HepG2 (cell line): ENCODE data around the gene LRRC39. TPM values are rescaled to one million over a fixed set of nuclear protein-coding genes. Genes with fewer than 3 reads are reported as not detected.

Experiments
- ERF ChIP-seq: IDR thresholded peaks from 2 replicates; pipeline ENCODE4 v1.6.1; 2018; ENCODE audit warnings: missing biosample characterization, missing genetic modification reagents
- FOXO1 ChIP-seq: sonication (generic); formaldehyde crosslinking; IDR thresholded peaks from 2 replicates; pipeline ENCODE4 v1.4.0; 2020; ENCODE audit warnings: missing genetic modification reagents
- GPBP1L1 ChIP-seq: sonication (generic); formaldehyde crosslinking; IDR thresholded peaks from 2 replicates; pipeline ENCODE4 v1.5.0; 2020; ENCODE audit warnings: mild to moderate bottlenecking, missing genetic modification reagents
- HMGA1 ChIP-seq: sonication (generic); formaldehyde crosslinking; conservative IDR thresholded peaks from 2 replicates; pipeline ENCODE4 v1.4.0; 2020; ENCODE audit warnings: missing genetic modification reagents
- KAT2B ChIP-seq: fragments of 150-350 bp; IDR thresholded peaks from 2 replicates; pipeline ENCODE4 v1.6.1; 2014; ENCODE audit warnings: low read depth, low read length, borderline replicate concordance
- POLR2G ChIP-seq: fragments of 200-400 bp; formaldehyde crosslinking; IDR thresholded peaks from 2 replicates; pipeline ENCODE4 v1.6.1; 2018; ENCODE audit warnings: mild to moderate bottlenecking, low read depth, low read length, moderate library complexity
- SMAD9 ChIP-seq: sonication (generic); formaldehyde crosslinking; IDR thresholded peaks from 2 replicates; pipeline ENCODE4 v1.5.1; 2020; ENCODE audit warnings: mild to moderate bottlenecking, missing genetic modification reagents
- ZNF891 ChIP-seq: sonication (generic); formaldehyde crosslinking; IDR thresholded peaks from 2 replicates; pipeline ENCODE4 v1.5.0; 2020; ENCODE audit warnings: mild to moderate bottlenecking, missing genetic modification reagents
- polyA plus RNA-seq, 8 experiments: library from polyadenylated mRNA; depleted of rRNA in 3 of 8; stranded (reverse) in 7 of 8; unstranded in 1 of 8; fragments of >200 nt; fragmentation: Illumina TruSeq in 4 of 8; extraction: Trizol in 4 of 8; gene quantifications; 2 replicates each; pipeline versions ENCODE4 v1.2.1 to v1.2.3, GENCODE V29; 2011 to 2016; ENCODE audit warnings: low read depth in 4 of 8, missing spikeins in 1 of 8, mixed read lengths in 1 of 8; ENCODE audit not compliant: insufficient read depth in 1 of 8
- small RNA-seq, 3 experiments: library from RNA; depleted of rRNA; stranded (forward); fragments of <200 nt; gene quantifications; one replicate each; pipeline ENCODE3, GENCODE V24; 2012; ENCODE audit warnings: low read depth in 2 of 3, low replicate concordance in 1 of 3; ENCODE audit not compliant: insufficient read length in 3 of 3, insufficient read depth in 2 of 3
- total RNA-seq, 5 experiments: library from RNA; depleted of rRNA; stranded (reverse); fragments of >200 nt; fragmentation: Illumina TruSeq; extraction: Trizol; gene quantifications; 2 replicates each; pipeline ENCODE4 v1.2.3, GENCODE V29; 2016; ENCODE audit warnings: low read depth in 1 of 5
- TF ChIP-seq, protein P1 (sequence below): sonication (generic); formaldehyde crosslinking; IDR thresholded peaks from 2 replicates; pipeline ENCODE4 v1.9.0; 2022; ENCODE audit warnings: low read depth, missing genetic modification reagents
- TF ChIP-seq, protein P2 (sequence below): sonication (generic); formaldehyde crosslinking; IDR thresholded peaks from 2 replicates; pipeline ENCODE4 v1.4.0; 2020; ENCODE audit warnings: missing genetic modification reagents

Gene LRRC39
- total and polyA plus RNA-seq, 2 of the 13 experiments (the other 11 are each of a cell fraction or from before 2014, with no cell fraction given): 0.07 to 0.32 TPM

DNA sequence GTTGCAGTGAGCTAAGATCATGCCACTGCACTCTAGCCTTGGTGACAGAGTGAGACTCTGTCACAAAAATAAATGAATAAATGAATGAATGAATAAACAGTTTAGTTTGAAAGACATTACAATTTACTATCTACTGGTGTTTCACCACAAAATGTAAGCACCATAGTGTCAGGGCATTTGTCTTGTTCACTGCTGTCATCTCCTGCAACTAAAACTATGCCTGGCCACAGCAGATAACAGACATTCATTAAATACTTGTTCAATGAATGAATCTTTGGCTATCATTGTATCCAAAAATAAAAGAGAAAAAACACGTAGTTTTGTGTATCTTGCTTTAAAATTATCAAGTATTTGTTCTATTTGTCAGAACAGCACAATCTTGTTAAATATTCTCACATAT is 77.9 kb downstream of the LRRC39 start (continued):
- TF ChIP-seq, protein P1, sequence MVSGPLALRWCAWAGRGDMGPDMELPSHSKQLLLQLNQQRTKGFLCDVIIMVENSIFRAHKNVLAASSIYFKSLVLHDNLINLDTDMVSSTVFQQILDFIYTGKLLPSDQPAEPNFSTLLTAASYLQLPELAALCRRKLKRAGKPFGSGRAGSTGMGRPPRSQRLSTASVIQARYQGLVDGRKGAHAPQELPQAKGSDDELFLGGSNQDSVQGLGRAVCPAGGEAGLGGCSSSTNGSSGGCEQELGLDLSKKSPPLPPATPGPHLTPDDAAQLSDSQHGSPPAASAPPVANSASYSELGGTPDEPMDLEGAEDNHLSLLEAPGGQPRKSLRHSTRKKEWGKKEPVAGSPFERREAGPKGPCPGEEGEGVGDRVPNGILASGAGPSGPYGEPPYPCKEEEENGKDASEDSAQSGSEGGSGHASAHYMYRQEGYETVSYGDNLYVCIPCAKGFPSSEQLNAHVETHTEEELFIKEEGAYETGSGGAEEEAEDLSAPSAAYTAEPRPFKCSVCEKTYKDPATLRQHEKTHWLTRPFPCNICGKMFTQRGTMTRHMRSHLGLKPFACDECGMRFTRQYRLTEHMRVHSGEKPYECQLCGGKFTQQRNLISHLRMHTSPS (CRISPR knock-in tag): no peak
- TF ChIP-seq, protein P2, sequence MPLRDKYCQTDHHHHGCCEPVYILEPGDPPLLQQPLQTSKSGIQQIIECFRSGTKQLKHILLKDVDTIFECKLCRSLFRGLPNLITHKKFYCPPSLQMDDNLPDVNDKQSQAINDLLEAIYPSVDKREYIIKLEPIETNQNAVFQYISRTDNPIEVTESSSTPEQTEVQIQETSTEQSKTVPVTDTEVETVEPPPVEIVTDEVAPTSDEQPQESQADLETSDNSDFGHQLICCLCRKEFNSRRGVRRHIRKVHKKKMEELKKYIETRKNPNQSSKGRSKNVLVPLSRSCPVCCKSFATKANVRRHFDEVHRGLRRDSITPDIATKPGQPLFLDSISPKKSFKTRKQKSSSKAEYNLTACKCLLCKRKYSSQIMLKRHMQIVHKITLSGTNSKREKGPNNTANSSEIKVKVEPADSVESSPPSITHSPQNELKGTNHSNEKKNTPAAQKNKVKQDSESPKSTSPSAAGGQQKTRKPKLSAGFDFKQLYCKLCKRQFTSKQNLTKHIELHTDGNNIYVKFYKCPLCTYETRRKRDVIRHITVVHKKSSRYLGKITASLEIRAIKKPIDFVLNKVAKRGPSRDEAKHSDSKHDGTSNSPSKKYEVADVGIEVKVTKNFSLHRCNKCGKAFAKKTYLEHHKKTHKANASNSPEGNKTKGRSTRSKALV: no peak
- no peak for TF ChIP-seq KAT2B
- no peak for TF ChIP-seq ERF (CRISPR knock-in tag)
- no peak for TF ChIP-seq ZNF891 (CRISPR knock-in tag)
- no peak for TF ChIP-seq SMAD9 (CRISPR knock-in tag)
- TF ChIP-seq POLR2G: no peak
- TF ChIP-seq HMGA1 (CRISPR knock-in tag): no peak
- TF ChIP-seq GPBP1L1 (CRISPR knock-in tag): no peak
- TF ChIP-seq FOXO1 (CRISPR knock-in tag): no peak

Small RNA genes within 50 kb of the gene (small RNA-seq; reads per million reads assigned to genes)
- 0 reads per million in 3 experiments for gene AC093019.1
- 0 reads per million in 3 experiments for gene RPL23AP90

Other genes with a start within 250 kb of the LRRC39 start
- 19.2 and 24.9 TPM in 2 replicates for gene SLC35A3, start 208.3 kb downstream of the LRRC39 start, total RNA-seq (2016; rRNA removed; fragmentation: Illumina TruSeq; extraction: Trizol)
- gene SLC35A3, start 208.3 kb downstream of the LRRC39 start, polyA plus RNA-seq (2011; rRNA removed): 8.5 and 11.2 TPM in 2 replicates
- gene SASS6, start 45.3 kb downstream of the LRRC39 start, total RNA-seq (2016; rRNA removed; fragmentation: Illumina TruSeq; extraction: Trizol): 10.7 and 18.0 TPM in 2 replicates
- 1.4 and 2.3 TPM in 2 replicates for gene SASS6, start 45.3 kb downstream of the LRRC39 start, polyA plus RNA-seq (2011; rRNA removed)
- gene TRMT13, start 45.1 kb downstream of the LRRC39 start, total RNA-seq (2016; rRNA removed; fragmentation: Illumina TruSeq; extraction: Trizol): 12.4 and 15.6 TPM in 2 replicates
- 9.3 and 10.0 TPM in 2 replicates for gene TRMT13, start 45.1 kb downstream of the LRRC39 start, polyA plus RNA-seq (2011; rRNA removed)
- 10.2 and 15.8 TPM in 2 replicates for gene DBT, start 71.6 kb upstream of the LRRC39 start, total RNA-seq (2016; rRNA removed; fragmentation: Illumina TruSeq; extraction: Trizol)
- 3.3 and 4.2 TPM in 2 replicates for gene DBT, start 71.6 kb upstream of the LRRC39 start, polyA plus RNA-seq (2011; rRNA removed)
- 31.0 and 37.7 TPM in 2 replicates for gene RTCA, start 88.0 kb upstream of the LRRC39 start, total RNA-seq (2016; rRNA removed; fragmentation: Illumina TruSeq; extraction: Trizol)
- 19.3 and 22.7 TPM in 2 replicates for gene RTCA, start 88.0 kb upstream of the LRRC39 start, polyA plus RNA-seq (2011; rRNA removed)
- gene CDC14A, start 174.2 kb upstream of the LRRC39 start, total RNA-seq (2016; rRNA removed; fragmentation: Illumina TruSeq; extraction: Trizol): 3.3 and 4.9 TPM in 2 replicates
- 2.4 and 2.8 TPM in 2 replicates for gene CDC14A, start 174.2 kb upstream of the LRRC39 start, polyA plus RNA-seq (2011; rRNA removed)